ENCODE measurements around the gene AACS. TPM values are rescaled to one million over a fixed set of nuclear protein-coding genes. Genes with fewer than 3 reads are reported as not detected.
A peak's percentile ranks its signal among the peaks of the same experiment; 100 is the strongest.

AACS gene
- total and polyA plus RNA-seq, 2 experiments from 2014 or later, result 32.2 to 36.8 TPM

DNA sequence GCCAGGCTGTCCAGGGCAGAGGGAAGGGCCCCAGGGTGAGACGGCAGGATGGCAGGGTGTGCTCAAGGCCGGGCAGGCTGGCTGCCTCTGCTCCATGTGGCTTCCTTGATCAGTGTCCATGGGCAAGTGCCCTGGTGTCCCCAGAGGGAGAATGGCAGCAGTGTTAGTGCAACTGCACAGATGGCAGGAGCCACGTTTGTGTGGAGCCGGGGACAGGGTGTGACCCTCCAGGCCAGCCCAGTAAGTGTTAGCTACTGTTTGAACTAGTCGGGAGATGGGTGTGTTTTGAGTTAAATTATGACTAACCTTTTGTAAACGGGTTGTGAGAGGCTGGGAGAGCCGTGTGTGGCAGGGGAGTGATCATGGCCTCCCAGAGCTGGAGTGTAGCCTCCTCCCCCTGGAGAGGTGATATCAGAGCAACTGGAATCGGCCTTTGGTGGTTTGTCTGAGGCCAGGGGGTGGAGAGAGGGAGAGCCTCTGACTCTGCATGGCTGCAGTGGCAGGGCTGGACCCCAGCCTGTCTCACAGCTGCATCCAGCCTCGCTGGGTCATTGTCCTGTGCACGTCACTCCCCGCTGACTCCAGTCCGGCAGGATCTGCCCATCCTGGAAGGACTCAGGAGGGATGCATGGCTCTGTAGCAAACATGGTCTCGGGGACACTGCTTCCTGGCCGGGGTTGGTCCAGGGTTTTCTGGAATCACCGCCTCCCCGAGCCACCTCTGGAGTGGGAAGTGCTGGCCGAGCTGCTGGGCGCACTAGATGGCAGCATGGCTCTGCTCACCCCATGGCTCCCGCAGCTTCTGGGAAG is 27.8 kb downstream of the AACS start:
- Histone ChIP-seq H3K27ac (no peak overlapping the region), H3K36me3 (no peaks in the 10 kb centered on the region), H3K4me3 (no peak overlapping the region), H3K4me1 (ENCODE audit: low read depth) (no peaks in the 10 kb centered on the region), H3K9me3 (ENCODE audit: low read depth) (no peaks in the 10 kb centered on the region), H3K27me3 (no peaks in the 10 kb centered on the region)
- peak in 1 of 2 donors; percentile 41 for DNase-seq (ENCODE audit: low read depth in 1 of 2, low spot score in 1 of 2)
- TF ChIP-seq CTCF (IDR thresholded peaks at IDR 0.05; ENCODE audit: low read depth, low read length), result no peak

GRCh38 chr12:125093681-125094330 is 28.6 kb downstream of the AACS start:
- Histone ChIP-seq H3K4me1 (ENCODE audit: low read depth) (no peaks in the 10 kb centered on the region), H3K4me3 (no peak overlapping the region), H3K27ac (no peak overlapping the region), H3K36me3 (no peaks in the 10 kb centered on the region), H3K27me3 (no peaks in the 10 kb centered on the region), H3K9me3 (ENCODE audit: low read depth) (no peaks in the 10 kb centered on the region)
- TF ChIP-seq CTCF (IDR thresholded peaks at IDR 0.05; ENCODE audit: low read depth, low read length), result no peak
- DNase-seq (ENCODE audit: low read depth in 1 of 2, low spot score in 1 of 2), result no peak

DNA sequence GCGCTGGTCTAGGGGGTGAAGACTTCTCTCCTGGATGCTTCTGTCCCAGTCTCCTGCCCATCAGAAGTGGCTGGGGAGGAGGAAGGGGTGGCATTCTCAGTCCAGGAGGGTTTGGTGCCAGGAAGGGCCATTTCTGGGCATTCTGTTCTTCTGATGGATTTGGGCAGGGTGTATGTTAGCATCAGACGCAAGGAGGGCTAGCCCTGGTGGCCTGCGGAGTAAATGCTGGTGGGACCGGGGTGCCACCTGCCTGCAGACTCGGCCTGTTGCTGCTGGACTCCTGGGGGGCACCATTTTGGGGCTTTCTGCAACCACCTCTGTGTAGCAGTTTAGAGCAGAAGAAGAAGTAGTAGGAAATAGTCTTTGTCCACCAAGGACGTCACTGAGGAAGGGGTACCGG is 31.7 kb downstream of the AACS start:
- no peak for DNase-seq (ENCODE audit: low read depth in 1 of 2, low spot score in 1 of 2)

GRCh38 chr12:125097427-125097826 is 32.2 kb downstream of the AACS start:
- no peak overlapping the region for H3K27ac ChIP-seq
- no peaks in the 10 kb centered on the region for H3K27me3 ChIP-seq
- no peaks in the 10 kb centered on the region for H3K4me1 ChIP-seq (ENCODE audit: low read depth)
- no peak for TF ChIP-seq CTCF (IDR thresholded peaks at IDR 0.05; ENCODE audit: low read depth, low read length)
- no peak for DNase-seq (ENCODE audit: low read depth in 1 of 2, low spot score in 1 of 2)
- H3K9me3 ChIP-seq (ENCODE audit: low read depth), result no peaks in the 10 kb centered on the region
- no peaks in the 10 kb centered on the region for H3K36me3 ChIP-seq
- H3K4me3 ChIP-seq, result no peak overlapping the region

More for the DNA sequence above, 31.7 kb downstream of the AACS start:
- no peak for TF ChIP-seq CTCF (IDR thresholded peaks at IDR 0.05; ENCODE audit: low read depth, low read length)
- Histone ChIP-seq H3K9me3 (ENCODE audit: low read depth) (no peaks in the 10 kb centered on the region), H3K27me3 (no peaks in the 10 kb centered on the region), H3K4me1 (ENCODE audit: low read depth) (no peaks in the 10 kb centered on the region), H3K4me3 (no peak overlapping the region), H3K36me3 (no peaks in the 10 kb centered on the region), H3K27ac (no peak overlapping the region)

- H3K36me3 ChIP-seq, result peaks cover 5% of the 10 kb centered on the region
- no peaks in the 10 kb centered on the region for H3K27me3 ChIP-seq
- no peak for DNase-seq (ENCODE audit: low read depth in 1 of 2, low spot score in 1 of 2)
- TF ChIP-seq CTCF (IDR thresholded peaks at IDR 0.05; ENCODE audit: low read depth, low read length), result no peak
- H3K4me3 ChIP-seq, result no peak overlapping the region
- H3K9me3 ChIP-seq (ENCODE audit: low read depth), result no peaks in the 10 kb centered on the region
- no peak overlapping the region for H3K27ac ChIP-seq
- no peaks in the 10 kb centered on the region for H3K4me1 ChIP-seq (ENCODE audit: low read depth)
These were observed 33.6 kb downstream of the AACS start for GRCh38 chr12:125098676-125099408.

All from cardiac muscle cell (in vitro differentiated cells and primary cell).